OCI-LY3 (cell line): ENCODE measurements around the gene ADD1.

ENCODE experiments used
- CTCF ChIP-seq: fragments of 200-600, 300-600 bp; sonication (generic); IDR thresholded peaks from 2 replicates; pipeline ENCODE4 v1.5.1; 2014; ENCODE audit warnings: antibody characterized with exemption, low read length, low read depth
- EZH2phosphoT487 ChIP-seq: fragments of 200-600 bp; shearing (Covaris generic); IDR thresholded peaks from 2 replicates; pipeline ENCODE4 v1.6.1; 2018; ENCODE audit warnings: antibody characterized with exemption, mixed run types, low read depth

DNA sequence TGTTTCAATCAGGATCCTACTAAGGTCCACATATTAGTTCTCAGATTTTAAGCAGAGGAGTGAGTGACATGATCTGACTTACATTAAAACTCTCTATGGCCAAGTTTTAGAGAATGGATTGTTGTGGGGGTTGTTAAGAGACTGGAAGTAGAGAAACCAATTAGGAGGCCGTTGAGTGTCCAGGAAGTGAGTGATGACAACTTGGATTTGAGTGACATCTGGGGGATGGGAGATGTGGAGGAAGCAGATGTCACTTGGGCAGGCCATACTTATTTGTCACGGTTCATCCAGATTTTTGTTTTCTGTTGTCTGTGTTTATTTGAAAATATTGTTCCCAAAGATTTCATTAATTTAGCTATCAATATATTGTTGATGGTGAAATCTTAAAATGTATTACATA, 28.3 kb downstream of the ADD1 start:
- TF ChIP-seq EZH2phosphoT487, result no peak
- no peak for TF ChIP-seq CTCF
